Stimulated activated naive CD4-positive, alpha-beta T cell (primary cell): Measurements from ENCODE around the gene SYNM.

Experiments
- DNase-seq, 6 experiments: peaks; one replicate each; lab custom pipeline; 2025; lab: John Stamatoyannopoulos, UW

Gene SYNM

GRCh38 chr15:99084965-99085364, 19.9 kb upstream of the SYNM start:
- DNase-seq = no peak

- no peak for DNase-seq
Observed at GRCh38 chr15:99085413-99086326, 19.2 kb upstream of the SYNM start.

GRCh38 chr15:99086327-99086667, 18.6 kb upstream of the SYNM start:
- DNase-seq = no peak

GRCh38 chr15:99087405-99087943, 17.4 kb upstream of the SYNM start:
- no peak for DNase-seq

- no peak for DNase-seq
Observed at GRCh38 chr15:99090011-99090699, 14.7 kb upstream of the SYNM start.

- no peak for DNase-seq
Observed at GRCh38 chr15:99090938-99091337, 13.9 kb upstream of the SYNM start.

GRCh38 chr15:99092554-99093172, 12.2 kb upstream of the SYNM start:
- DNase-seq = no peak

- no peak for DNase-seq
Observed at GRCh38 chr15:99095626-99096025, 9.3 kb upstream of the SYNM start.

GRCh38 chr15:99096173-99096893, 8.5 kb upstream of the SYNM start:
- DNase-seq = no peak

- no peak for DNase-seq
Observed at GRCh38 chr15:99096894-99097426, 7.9 kb upstream of the SYNM start.

GRCh38 chr15:99097441-99098410, 7.2 kb upstream of the SYNM start:
- no peak for DNase-seq

GRCh38 chr15:99098426-99098825, 6.5 kb upstream of the SYNM start:
- no peak for DNase-seq

- DNase-seq = no peak
Observed at GRCh38 chr15:99098991-99099390, 5.9 kb upstream of the SYNM start.

GRCh38 chr15:99099661-99100060, 5.2 kb upstream of the SYNM start:
- no peak for DNase-seq

- peak in 1 of 6 experiments; percentile 15 for DNase-seq
Observed at GRCh38 chr15:99100245-99101173, 4.4 kb upstream of the SYNM start.

- no peak for DNase-seq
Observed at GRCh38 chr15:99101501-99101900, 3.4 kb upstream of the SYNM start.

- no peak for DNase-seq
Observed at GRCh38 chr15:99102332-99103235, 2.3 kb upstream of the SYNM start.

GRCh38 chr15:99103279-99103678, 1.6 kb upstream of the SYNM start:
- DNase-seq = no peak
